RPMI8226 (cell line): ENCODE measurements around the gene KLHL29.

ENCODE experiments used
- DNase-seq: peaks from one replicate; pipeline ENCODE4 v3.0.0-alpha.2; 2015

KLHL29 gene

GRCh38 chr2:23622466-23622865 is 237.5 kb downstream of the KLHL29 start:
- no peak for DNase-seq

- DNase-seq = no peak
Measured at GRCh38 chr2:23622966-23623675, 238.1 kb downstream of the KLHL29 start.

GRCh38 chr2:23624378-23624777 is 239.4 kb downstream of the KLHL29 start:
- peak; percentile 49 for DNase-seq

GRCh38 chr2:23624915-23625314 is 239.9 kb downstream of the KLHL29 start:
- no peak for DNase-seq

GRCh38 chr2:23625726-23626125 is 240.7 kb downstream of the KLHL29 start:
- no peak for DNase-seq

- DNase-seq = no peak
Measured at GRCh38 chr2:23626701-23627230, 241.8 kb downstream of the KLHL29 start.

GRCh38 chr2:23627236-23628009 is 242.4 kb downstream of the KLHL29 start:
- no peak for DNase-seq

GRCh38 chr2:23628926-23629771 is 244.2 kb downstream of the KLHL29 start:
- DNase-seq = no peak

GRCh38 chr2:23629772-23630480 is 244.9 kb downstream of the KLHL29 start:
- DNase-seq = no peak

- no peak for DNase-seq
Measured at GRCh38 chr2:23630961-23631360, 246.0 kb downstream of the KLHL29 start.

- no peak for DNase-seq
Measured at GRCh38 chr2:23631389-23631788, 246.4 kb downstream of the KLHL29 start.

- no peak for DNase-seq
Measured at GRCh38 chr2:23632386-23632785, 247.4 kb downstream of the KLHL29 start.

- no peak for DNase-seq
Measured at GRCh38 chr2:23632831-23633395, 247.9 kb downstream of the KLHL29 start.

- no peak for DNase-seq
Measured at GRCh38 chr2:23633966-23634365, 249.0 kb downstream of the KLHL29 start.

- no peak for DNase-seq
Measured at GRCh38 chr2:23635442-23636340, 250.7 kb downstream of the KLHL29 start.

- DNase-seq = peak; percentile 65
Measured at GRCh38 chr2:23636426-23636825, 251.4 kb downstream of the KLHL29 start.

- no peak for DNase-seq
Measured at GRCh38 chr2:23637011-23637778, 252.2 kb downstream of the KLHL29 start.

- no peak for DNase-seq
Measured at GRCh38 chr2:23639406-23639982, 254.5 kb downstream of the KLHL29 start.

- no peak for DNase-seq
Measured at GRCh38 chr2:23640711-23641110, 255.7 kb downstream of the KLHL29 start.

- no peak for DNase-seq
Measured at GRCh38 chr2:23642516-23642915, 257.5 kb downstream of the KLHL29 start.
